D341Med (cell line): Measurements from ENCODE around the gene ATP6V1G3.
"Not testable (repeated sequence)": the region's sequence is repeated elsewhere in the genome, so short reads cannot be mapped to it uniquely, and the experiment has no call there.

Source experiments
- DNase-seq: peaks from one replicate; pipeline ENCODE4 v3.0.0; 2012; ENCODE audit warnings: low spot score

Gene ATP6V1G3, protein sequence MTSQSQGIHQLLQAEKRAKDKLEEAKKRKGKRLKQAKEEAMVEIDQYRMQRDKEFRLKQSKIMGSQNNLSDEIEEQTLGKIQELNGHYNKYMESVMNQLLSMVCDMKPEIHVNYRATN

DNA sequence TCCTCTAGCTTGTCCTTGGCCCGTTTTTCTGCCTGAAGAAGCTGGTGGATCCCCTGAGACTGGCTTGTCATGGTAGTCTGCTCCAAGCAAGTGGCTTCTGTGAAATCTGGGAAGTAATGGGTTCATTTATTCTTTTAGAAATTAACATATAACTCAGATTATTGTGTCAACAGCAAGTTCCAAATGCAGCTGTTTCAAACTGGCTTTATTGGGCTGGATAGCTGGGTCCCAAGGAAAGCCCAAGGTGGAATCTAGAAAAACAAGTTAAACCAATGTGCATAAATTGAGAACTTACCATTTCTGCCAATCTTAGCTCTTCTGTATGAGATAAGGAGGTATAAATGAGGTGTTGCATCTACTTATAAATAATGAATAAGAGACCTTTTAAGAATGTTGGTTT is at the start of gene ATP6V1G3:
Gene ATP6V1G3, minus strand, starts transcription at position 101 of the 400 bp plus-strand sequence. Its CDS starts 30 bp downstream, at position 71.
- DNase-seq = no peak

DNA sequence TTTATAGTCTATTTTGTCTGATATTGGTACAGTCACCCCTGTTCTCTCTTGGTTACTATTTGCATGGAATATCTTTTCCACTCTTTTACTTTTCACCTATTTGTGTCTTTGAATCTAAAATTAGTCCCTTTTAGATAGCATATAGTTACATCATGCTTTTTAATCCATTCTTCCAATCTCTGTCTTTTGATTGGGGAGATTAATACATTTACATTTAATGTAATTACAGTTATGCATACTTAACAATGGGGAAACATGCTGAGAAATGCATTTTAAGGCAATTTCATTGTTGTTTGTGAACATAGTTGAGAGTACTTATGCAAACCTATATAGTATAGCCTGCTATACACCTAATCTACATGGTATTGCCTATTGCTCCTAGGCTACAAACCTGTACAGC is 48.4 kb upstream of the ATP6V1G3 start:
- DNase-seq = no peak

DNA sequence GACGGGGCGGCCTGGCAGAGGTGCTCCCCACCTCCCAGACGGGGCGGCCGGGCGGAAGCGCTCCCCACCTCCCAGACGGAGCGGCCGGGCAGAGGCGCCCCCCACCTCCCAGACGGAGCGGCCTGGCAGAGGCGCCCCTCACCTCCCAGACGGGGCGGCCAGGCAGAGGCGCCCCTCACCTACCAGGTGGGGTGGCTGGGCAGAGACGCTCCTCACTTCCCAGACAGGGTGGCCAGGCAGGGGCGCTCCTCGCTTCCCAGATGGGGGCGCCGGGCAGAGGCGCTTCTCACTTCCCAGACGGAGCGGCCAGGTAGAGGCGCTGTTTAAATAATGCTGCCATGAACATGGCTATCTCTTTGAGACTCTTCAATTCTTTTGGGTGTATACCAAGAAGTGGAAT is 43.7 kb upstream of the ATP6V1G3 start:
- DNase-seq = no peak

DNA sequence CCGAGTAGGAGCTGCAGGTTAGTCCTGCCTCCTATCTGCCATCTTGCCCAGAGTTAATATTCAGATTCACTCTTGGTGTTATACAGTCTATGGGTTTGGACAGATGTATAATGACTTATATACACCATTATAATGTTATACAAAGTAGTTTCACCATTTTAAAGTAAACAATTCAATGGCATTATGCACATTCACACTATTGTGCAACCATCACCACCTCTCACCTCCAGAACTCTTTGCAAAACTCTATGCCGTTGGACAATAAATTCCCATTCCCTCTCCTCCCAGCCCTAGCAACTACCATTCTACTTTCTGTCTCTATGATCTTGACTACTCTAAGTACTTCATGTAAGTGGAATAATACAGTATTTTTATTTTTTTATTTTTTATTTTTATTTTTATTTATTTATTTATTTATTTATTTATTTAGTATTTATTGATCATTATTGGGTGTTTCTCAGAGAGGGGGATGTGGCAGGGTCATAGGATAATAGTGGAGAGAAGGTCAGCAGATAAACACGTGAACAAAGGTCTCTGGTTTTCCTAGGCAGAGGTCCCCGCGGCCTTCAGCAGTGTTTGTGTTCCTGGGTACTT is 42.8 kb upstream of the ATP6V1G3 start:
- DNase-seq = not testable (repeated sequence)

DNA sequence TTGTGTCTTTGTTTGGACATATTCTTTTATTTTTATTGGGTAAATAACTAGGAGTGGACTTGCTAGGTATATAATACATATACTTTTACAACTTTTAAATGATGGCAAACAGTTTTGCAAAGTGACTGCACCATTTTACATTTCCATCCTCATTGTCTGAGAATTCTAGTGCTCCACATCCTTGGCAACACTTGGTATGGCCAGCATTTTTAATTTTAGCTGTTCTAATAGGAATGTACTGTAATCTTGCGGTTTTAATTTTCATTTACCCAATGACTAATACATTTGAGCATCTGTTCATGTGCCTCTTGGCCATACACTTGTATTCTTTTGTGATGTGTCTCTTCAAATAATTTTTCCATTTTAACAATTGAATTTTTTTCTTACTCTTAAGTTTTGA is 37.0 kb upstream of the ATP6V1G3 start:
- no peak for DNase-seq

DNA sequence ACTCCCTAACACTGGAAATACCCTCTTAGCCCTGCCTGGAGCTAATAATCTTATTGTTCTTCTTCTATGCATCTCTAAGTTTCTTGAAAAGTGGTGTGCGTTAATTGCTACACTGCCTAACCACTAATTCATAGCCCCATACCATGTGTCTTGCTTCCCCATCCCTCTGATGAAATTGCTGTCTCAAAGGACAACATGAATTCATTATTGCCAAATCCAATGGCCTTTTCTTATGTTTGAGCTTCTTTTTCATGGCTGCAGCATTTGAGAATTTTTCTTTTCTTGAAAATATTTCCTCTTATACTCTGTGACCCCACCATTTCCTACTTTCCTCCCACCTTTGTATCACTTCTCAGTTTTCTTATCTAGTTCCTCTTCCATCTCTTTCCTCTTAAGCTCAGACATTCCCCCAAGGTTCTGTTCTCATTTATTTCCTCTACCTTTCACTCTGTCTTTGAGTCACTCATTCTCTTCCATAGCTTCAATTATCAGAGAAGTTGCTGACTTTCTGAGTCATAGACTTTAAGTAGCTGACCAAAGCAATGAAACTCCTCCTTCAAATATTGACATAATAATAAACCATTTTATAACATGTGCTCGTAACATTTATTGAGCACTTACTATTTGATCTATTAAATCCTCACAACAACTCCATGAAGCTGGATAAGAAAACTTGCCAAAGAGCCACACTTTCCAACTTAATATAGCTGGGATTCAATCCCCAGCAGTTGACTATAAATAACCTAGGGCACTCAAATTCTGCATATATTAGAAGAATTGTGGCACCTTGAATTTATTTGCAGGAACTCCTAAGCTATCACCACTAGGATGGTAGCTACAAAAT is 35.5 kb upstream of the ATP6V1G3 start:
- DNase-seq = no peak

DNA sequence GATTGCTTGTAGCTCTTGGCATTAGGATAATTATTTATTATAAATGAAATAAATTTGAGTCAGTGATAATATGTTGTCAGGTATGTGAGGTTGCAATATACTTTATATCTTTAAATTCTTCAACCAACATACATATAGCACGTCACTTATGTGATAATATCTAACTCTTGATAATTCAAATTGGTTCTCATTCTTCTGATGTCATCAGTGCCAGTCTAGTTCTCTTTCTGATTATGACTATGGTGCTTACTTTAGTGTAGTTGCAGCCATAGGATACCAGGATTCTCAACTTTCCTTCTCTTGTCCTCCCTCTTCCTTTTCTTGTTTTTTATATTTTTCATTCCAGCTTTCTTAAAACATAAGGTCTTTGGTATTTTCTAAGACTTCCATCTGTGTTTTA is 34.8 kb upstream of the ATP6V1G3 start:
- DNase-seq = no peak

DNA sequence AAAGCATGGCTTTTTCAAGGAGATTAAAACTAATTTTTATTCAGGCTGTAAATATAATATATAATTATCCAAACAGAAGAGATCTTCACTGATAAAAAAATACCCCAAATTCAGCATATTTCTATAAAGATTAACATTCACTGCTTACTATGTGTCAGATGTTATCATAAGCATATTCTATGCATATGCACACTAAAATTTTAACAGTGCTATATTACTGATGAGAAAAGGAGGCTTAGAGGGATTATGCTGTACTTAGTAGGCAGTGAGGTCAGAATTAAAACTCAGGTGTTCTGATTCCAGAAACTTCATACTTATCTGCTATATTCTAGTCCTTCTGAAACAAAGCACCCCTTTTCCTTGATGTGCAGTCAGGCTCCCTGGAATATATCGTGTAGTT is 33.8 kb upstream of the ATP6V1G3 start:
- no peak for DNase-seq

DNA sequence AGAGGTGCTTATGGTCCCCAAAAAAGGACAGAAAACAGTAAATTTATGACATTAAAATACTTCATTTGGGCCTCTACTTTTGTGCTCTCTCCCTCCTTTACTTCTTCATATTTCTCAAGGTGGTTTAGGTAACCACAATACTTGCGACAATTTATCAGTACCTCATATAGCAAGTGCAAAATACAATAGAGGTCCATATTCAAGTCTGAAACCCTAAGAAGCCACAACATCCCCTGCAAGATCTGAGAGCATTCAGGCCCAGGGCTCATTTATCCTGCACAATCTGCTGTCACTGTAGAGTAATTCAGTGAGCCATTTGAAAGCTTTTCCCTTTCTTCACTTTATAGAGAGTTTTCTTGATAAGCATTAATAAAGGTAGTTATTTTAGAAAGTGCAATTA is 24.2 kb upstream of the ATP6V1G3 start:
- DNase-seq = no peak

DNA sequence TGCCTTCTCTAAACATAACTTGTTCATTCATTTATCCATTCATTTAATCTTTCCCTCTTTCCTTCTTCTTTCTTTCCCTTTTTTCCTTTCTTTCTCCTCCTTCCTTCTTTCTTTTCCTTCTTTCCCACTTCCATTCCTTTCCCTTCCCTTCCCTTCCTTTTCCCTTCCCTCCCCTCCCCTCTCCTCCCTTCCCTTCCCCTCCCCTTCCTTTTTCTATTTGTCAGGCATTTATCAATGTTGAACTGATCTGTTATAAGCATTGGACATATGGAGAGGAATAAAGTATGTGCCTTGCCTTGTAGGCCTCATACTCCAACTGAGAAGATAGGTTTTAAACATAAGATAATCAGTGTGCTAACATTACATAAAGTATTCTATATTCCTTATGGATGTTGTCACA is 23.7 kb upstream of the ATP6V1G3 start:
- no peak for DNase-seq

DNA sequence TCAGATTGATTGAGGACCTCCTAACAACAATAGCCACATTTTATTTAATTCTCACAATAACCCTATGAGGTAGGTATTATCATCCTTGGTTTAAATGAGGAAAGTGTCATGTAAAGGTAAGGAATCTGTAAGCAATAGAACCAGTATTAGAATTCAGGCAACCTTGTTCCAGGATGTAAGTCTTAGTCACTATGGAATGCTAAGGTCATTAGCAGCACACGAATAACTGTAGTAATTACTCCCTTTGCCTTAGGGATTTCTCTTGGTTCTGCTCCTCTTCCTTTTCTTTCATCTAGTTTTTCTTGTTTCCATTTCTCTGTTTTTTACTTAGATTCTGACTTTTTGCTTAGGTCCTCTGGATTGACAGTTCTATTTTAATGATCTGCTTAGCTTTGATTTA is 23.1 kb upstream of the ATP6V1G3 start:
- DNase-seq = no peak

DNA sequence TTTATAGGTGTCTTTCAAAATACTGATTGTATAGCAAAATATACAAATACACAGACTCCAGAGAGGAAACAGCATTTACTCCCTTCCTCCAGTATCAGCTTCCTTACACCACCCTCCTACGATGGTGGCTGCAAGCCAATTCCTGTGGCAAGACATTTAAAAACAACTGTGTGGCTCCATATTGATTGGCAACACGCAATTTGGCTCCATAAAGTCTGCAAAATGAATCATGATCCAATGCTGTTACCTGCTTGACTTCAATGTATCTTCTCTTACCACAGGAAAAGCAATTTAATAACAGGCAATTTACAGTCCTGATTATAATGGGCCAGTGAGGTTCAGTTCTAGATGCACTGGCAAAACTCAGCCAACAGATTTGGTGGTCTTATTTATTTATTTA is 19.7 kb upstream of the ATP6V1G3 start:
- no peak for DNase-seq

DNA sequence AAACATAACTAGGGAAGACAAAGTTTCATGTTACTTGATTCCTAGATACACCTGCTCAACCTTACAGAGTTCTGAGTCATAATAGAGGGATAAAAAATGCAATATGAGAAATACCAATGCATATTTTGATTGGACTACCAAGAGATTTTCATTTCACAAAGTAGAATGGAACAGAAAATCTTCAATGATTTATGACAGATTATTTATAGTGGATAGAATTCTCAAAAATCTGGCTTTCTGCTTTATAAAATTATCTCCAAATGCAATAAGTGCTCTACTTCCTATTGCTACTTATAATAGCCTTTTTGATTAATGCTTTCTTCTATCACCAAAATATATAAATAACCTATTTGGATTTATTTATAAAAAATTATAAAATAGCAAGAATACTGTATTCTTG is 18.9 kb upstream of the ATP6V1G3 start:
- no peak for DNase-seq

DNA sequence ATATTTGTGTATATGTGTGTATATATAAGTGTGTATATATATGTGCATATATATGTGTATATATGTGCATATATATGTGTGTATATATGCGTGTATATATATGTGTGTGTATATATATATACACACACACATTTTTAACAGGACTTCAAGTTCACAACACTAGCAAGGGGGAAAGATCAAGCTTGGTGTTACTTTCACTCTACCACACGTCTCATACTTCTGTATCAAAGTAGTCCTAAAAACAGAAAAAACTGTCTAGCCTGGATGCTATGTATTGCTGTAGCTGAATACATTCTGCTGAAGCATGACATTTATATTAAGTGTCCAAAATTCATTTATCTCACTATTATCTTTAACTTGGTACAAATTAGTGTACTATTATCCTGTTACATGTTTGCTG is 17.9 kb upstream of the ATP6V1G3 start:
- DNase-seq = no peak

DNA sequence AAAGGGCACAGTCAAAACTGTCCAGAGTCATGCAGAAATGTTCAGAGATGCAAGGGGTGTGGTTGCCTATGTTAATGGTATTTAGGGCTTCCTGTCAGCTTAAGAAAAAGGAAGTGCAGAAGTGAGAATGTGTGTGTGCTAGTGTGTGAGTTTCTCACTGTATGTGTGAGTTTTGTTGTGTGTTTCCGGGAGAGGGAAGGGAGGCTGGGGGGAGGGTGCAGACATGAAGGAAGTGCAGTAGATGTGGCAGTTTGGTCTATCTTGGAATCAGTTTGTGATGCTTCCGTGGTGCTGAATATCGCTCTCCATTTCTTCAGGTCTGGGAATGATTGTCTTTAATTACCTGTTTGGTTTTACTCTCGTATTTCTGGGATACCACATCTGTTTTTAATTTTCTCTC is 16.5 kb upstream of the ATP6V1G3 start:
- DNase-seq = no peak

DNA sequence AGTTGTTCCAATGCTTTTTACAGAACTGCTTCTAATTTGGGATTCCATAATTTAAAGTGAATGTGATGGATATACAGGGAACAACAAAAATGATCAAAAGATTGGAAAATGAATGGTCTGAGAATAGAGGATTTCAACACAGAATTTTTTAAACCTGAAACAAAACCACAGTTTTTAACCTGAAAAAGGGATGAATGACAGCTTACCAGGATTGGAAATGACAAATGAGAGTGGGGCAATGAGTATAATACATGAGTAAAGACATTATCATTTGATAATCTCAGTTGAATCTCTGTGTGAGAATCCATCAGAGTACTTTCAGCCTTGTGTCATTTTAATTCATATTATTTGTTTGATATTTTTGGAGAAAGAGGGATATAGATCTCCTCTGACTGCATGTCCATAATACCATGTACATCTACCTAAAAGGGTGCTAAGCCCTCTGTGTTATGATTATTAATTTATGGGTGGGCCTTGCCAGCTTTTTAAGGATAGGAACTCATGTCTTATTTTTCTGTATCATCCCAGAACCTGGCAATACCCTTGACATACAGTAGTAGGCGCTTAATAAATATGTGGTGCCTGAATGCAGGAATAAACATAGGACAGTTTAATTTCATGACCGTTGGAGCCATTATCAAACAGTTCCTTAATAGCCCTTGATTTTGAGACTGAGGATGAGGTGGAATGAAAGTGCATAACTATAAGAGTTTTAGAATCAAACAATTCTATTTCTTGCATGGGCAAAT is 12.4 kb upstream of the ATP6V1G3 start:
- no peak for DNase-seq

DNA sequence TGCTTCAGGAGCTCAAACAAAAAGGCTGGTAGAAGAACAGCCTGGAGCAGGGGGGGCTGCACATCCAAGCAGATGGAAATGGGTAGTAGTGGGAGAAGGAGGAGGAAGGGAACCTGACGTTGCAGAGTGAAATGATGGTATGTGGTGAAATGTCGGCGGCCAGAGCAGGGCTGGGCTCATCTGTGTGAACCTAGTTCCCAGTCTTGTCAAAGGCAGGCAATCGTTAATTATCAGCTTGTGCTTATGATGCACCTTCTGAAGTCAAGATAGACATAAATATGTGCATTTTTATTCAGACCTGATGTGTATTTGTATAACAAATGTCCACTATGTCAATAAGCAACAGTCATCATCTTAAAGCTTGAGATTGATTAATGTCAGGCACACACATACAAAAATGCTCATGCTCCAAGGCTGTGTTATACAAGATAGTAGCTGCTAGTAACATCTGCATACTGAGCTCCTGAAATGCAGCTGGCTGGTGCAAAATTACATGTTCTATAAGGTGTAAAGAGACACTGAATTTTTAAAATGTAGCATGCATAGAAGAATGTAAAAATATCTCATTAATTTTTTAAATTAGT is 10.6 kb upstream of the ATP6V1G3 start:
- no peak for DNase-seq

DNA sequence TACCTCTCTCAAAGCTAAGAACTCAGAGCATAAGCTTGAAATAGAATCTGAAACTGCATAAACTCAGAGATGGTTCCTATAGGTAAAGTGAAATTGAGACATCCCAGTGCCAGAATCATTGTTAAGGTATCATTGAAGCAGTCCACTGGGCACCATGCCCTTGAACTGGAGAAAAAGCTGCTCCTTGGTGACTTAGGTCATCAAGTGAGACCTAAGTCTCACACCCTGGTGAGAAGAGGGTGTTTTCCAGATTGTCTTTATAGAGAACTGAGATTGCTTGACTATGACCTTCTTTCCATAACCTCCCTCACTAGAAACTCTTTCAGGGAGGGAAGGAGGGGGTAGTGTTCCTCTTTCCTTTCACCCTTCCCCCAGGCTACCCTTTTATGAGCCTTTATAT is 9.4 kb upstream of the ATP6V1G3 start:
- no peak for DNase-seq

DNA sequence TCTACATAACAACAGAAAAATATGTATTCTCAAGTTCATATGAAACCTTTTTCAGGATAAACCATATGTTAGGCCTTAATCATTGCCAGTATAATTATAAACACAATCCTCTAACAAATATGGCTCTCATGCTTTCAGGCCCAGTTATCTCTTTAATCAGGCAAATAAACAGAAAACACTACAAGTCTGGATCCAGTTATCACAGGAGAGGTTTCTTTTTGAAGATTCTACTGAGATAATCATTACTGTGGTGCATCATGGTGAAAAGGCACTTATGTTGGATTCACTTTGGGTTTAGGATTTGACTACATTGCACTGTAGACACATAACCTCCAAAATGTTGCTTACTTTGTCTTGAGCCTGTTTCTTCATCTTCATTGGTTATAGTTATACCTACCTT is 8.4 kb upstream of the ATP6V1G3 start:
- no peak for DNase-seq

DNA sequence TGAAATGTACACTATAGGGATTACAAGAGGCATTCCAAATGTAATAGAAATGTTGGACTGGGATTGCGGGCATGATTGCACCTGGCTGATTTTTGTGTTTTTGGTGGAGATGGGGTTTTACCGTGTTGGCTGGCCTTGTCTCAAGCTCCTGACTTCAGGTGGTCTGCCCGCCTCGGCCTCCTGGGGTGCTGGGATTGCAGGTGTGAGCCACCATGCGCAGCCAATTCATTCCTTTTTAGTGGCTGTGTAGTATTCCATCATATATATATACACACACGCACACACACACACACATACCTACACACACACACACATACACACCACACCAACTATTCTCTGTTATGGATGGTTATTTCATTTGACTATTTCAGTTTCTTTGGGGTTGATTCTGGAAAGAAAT is 4.7 kb upstream of the ATP6V1G3 start:
- no peak for DNase-seq

DNA sequence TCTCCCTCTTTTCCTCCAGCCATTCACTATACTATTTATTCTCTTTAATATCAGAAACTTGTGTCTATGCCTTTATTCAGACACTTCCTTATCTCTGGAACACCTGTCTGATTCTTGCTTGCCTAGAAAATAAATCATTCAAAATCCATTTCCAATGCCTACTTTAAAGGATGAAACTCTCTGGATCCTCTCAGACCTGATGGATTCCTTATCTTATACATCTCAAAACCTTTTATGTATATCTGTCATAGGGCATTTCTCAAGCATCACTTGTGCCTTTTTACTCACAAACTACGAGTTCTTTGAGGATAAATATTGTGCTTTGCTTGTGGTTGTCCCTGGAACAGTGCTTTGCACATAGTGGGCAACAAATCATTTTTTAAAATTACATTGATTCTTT is 3.8 kb upstream of the ATP6V1G3 start:
- no peak for DNase-seq

DNA sequence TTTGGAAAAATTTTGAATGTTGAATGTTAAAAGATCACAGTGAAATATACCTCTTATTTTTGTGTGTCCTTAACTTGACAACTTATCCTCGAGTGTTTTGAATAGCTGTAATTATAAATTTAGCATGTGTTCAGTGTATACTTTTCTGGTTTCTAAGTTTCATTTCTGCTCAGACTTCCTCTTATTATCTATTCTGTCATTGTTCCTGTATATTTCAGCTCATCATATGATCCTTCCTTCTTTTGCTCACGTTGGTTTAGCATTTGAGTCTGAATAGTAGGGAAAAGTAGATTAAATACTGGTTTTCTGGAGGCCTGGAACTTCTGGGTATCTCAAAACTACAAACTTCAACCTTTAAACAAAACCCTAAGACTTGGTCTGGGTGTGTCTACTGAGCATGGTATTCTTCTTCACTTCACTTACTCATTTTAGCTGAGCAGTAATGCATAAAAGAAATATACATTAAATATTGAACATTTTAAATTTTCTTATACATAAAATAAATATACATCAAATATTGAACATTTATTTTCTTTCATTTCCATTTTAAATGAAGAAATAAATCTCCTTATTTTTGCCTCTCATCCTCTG is 3.3 kb upstream of the ATP6V1G3 start:
- DNase-seq = no peak
